HEK293 (cell line): ENCODE measurements around the gene PRKCZ.

ENCODE experiments used
- CTCF ChIA-PET: fragments of 350-600 bp; formaldehyde crosslinking; extraction: SDS; loops from one replicate; lab custom pipeline; 2021; ENCODE audit warnings: antibody characterized with exemption; lab: Yijun Ruan, JAX
- POLR2A ChIA-PET: fragments of 300-600 bp; formaldehyde crosslinking; extraction: SDS; loops from one replicate; lab custom pipeline; 2020; ENCODE audit warnings: antibody characterized with exemption, inconsistent platforms; lab: Yijun Ruan, JAX
- H3K27ac ChIP-seq: fragments of 200-500 bp; sonication (Bioruptor generic); 2 replicates; pipeline ENCODE4 v1.5.1; 2014; ENCODE audit warnings: low read depth, low read length, control low read depth, inconsistent platforms; ENCODE audit errors: extremely low read depth
- H3K36me3 ChIP-seq, 2 experiments: fragments of 200-500 bp in 1 of 2; sonication (Bioruptor generic) in 1 of 2; 1 replicate in 1 of 2; 2 replicates in 1 of 2; pipeline ENCODE4 v1.5.1; 2014 to 2017; ENCODE audit warnings: inconsistent platforms in 2 of 2, low read length in 2 of 2; ENCODE audit not compliant: control insufficient read depth in 2 of 2, insufficient read depth in 1 of 2
- H3K4me1 ChIP-seq: fragments of 200-500 bp; sonication (Bioruptor generic); 2 replicates; pipeline ENCODE4 v1.5.1; 2014; ENCODE audit warnings: mild to moderate bottlenecking, low read length, inconsistent platforms; ENCODE audit not compliant: control insufficient read depth, insufficient read depth
- H3K4me3 ChIP-seq: 2 replicates; pipeline ENCODE4 v1.5.1; 2011; ENCODE audit warnings: low read depth, mild to moderate bottlenecking, control low read depth, low read length, moderate library complexity
- H3K9me3 ChIP-seq: fragments of 200-500 bp; sonication (Bioruptor generic); 2 replicates; pipeline ENCODE4 v1.5.1; 2014; ENCODE audit warnings: low read depth, low read length, inconsistent platforms; ENCODE audit not compliant: control insufficient read depth, insufficient read depth
- PRDM10 ChIP-seq: fragments of 450-650 bp; formaldehyde crosslinking; IDR thresholded peaks from 2 replicates; pipeline ENCODE4 v1.5.1; 2016; ENCODE audit warnings: missing biosample characterization, missing genetic modification characterization
- PRDM2 ChIP-seq: fragments of 450-650 bp; formaldehyde crosslinking; IDR thresholded peaks from 2 replicates; pipeline ENCODE4 v1.5.1; 2016; ENCODE audit warnings: missing biosample characterization, missing genetic modification characterization, borderline replicate concordance
- SP3 ChIP-seq: fragments of 450-650 bp; formaldehyde crosslinking; IDR thresholded peaks from 2 replicates; pipeline ENCODE4 v1.5.1; 2016; ENCODE audit warnings: missing biosample characterization, missing genetic modification characterization
- ZBTB1 ChIP-seq: fragments of 450-650 bp; formaldehyde crosslinking; IDR thresholded peaks from 2 replicates; pipeline ENCODE4 v1.5.1; 2016; ENCODE audit warnings: missing biosample characterization, missing genetic modification characterization
- ZBTB11 ChIP-seq: fragments of 450-650 bp; formaldehyde crosslinking; conservative IDR thresholded peaks from 2 replicates; pipeline ENCODE4 v1.5.1; 2016; ENCODE audit warnings: low read depth, missing biosample characterization, missing genetic modification characterization
- ZBTB49 ChIP-seq: fragments of 450-650 bp; formaldehyde crosslinking; IDR thresholded peaks from 2 replicates; pipeline ENCODE4 v1.5.1; 2016; ENCODE audit warnings: missing biosample characterization, missing genetic modification characterization, low read depth
- ZNF19 ChIP-seq: fragments of 450-650 bp; formaldehyde crosslinking; IDR thresholded peaks from 2 replicates; pipeline ENCODE4; 2016; ENCODE audit warnings: missing biosample characterization, missing genetic modification characterization, low read depth
- ZNF292 ChIP-seq: fragments of 450-650 bp; formaldehyde crosslinking; IDR thresholded peaks from 2 replicates; pipeline ENCODE4 v1.5.1; 2016; ENCODE audit warnings: low read depth, missing biosample characterization, missing genetic modification characterization, borderline replicate concordance
- ZNF311 ChIP-seq: fragments of 450-650 bp; formaldehyde crosslinking; IDR thresholded peaks from 2 replicates; pipeline ENCODE4 v1.5.1; 2017; ENCODE audit warnings: missing biosample characterization, missing genetic modification characterization, borderline replicate concordance
- ZNF350 ChIP-seq: fragments of 450-650 bp; formaldehyde crosslinking; IDR thresholded peaks from 2 replicates; pipeline ENCODE4 v1.5.0; 2017; ENCODE audit warnings: missing biosample characterization, mild to moderate bottlenecking, missing genetic modification characterization
- ZNF433 ChIP-seq: fragments of 450-650 bp; formaldehyde crosslinking; IDR thresholded peaks from 2 replicates; pipeline ENCODE4 v1.5.1; 2016; ENCODE audit warnings: missing biosample characterization, missing genetic modification characterization, low read depth
- ZNF585B ChIP-seq: fragments of 450-650 bp; formaldehyde crosslinking; IDR thresholded peaks from 2 replicates; pipeline ENCODE4 v1.5.1; 2016; ENCODE audit warnings: missing biosample characterization, missing genetic modification characterization
- ZNF701 ChIP-seq: fragments of 450-650 bp; formaldehyde crosslinking; IDR thresholded peaks from 2 replicates; pipeline ENCODE4 v1.5.1; 2016; ENCODE audit warnings: missing biosample characterization, missing genetic modification characterization
- ZNF785 ChIP-seq: fragments of 450-650 bp; formaldehyde crosslinking; IDR thresholded peaks from 2 replicates; pipeline ENCODE4 v1.5.1; 2016; ENCODE audit warnings: missing biosample characterization, missing genetic modification characterization

The PRKCZ gene

GRCh38 chr1:2182376-2182775, 132.2 kb downstream of the PRKCZ start:
- peaks cover 0 to 68% of the 10 kb centered on the region in 2 experiments; a peak in 1 of 3 replicates for H3K36me3 ChIP-seq
- ChIA-PET POLR2A (interaction anchor here (0.6 kb wide), 1 partner anchor 299 kb away, joined by 5 read pairs; no protein-coding TSS in a partner anchor), CTCF (interaction anchor here (0.7 kb wide), 1 partner anchor 199 kb away, joined by 3 read pairs; no protein-coding TSS in a partner anchor)
- TF ChIP-seq ZNF585B (tag by site-specific recombination) (no peak), ZBTB49 (no peak), ZNF19 (tag by site-specific recombination) (no peak), ZNF433 (tag by site-specific recombination) (no peak), ZNF350 (tag by site-specific recombination) (no peak), ZBTB1 (tag by site-specific recombination) (no peak), ZBTB11 (tag by site-specific recombination) (no peak), ZNF311 (tag by site-specific recombination) (no peak), PRDM10 (tag by site-specific recombination) (no peak), ZNF785 (no peak), ZNF292 (tag by site-specific recombination) (no peak), PRDM2 (tag by site-specific recombination) (no peak), ZNF701 (tag by site-specific recombination) (no peak), SP3 (tag by site-specific recombination) (no peak)
- H3K4me1 ChIP-seq: no peaks in the 10 kb centered on the region
- H3K27ac ChIP-seq: no peak overlapping the region
- no peak overlapping the region for H3K4me3 ChIP-seq
- no peaks in the 10 kb centered on the region for H3K9me3 ChIP-seq
